Measurements from ENCODE around the gene CDH4.
"Not testable (repeated sequence)": the region's sequence is repeated elsewhere in the genome, so short reads cannot be mapped to it uniquely, and the experiment has no call there.

The CDH4 gene

DNA sequence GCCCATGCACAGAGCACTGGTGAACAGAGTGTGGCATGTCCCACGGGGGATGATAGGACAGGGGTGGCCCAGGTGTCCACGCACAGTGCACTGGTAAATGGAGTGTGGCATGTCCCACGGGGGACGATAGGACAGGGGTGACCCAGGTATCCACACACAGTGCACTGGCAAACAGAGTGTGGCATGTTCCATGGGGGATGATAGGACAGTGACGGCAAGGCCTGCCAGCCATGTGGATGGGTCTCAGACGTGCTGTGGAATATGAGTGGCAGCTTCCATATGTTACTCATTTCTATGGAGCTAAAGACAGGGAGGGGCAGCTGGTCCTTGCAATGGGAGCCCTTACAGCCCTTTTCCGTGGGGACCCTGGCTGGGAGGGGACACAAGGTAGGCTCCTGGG lies 168.7 kb downstream of the CDH4 start:
- no peak overlapping the region for H3K27ac ChIP-seq
- no peak for DNase-seq (ENCODE audit: low spot score)
- ChIA-PET CTCF (interaction anchor here (0.7 kb wide), 1 partner anchor 1106 kb away, joined by 3 read pairs; no protein-coding TSS in a partner anchor), POLR2A (ENCODE audit: low non-redundant PET) (no interaction called here)
- TF ChIP-seq, protein P1, sequence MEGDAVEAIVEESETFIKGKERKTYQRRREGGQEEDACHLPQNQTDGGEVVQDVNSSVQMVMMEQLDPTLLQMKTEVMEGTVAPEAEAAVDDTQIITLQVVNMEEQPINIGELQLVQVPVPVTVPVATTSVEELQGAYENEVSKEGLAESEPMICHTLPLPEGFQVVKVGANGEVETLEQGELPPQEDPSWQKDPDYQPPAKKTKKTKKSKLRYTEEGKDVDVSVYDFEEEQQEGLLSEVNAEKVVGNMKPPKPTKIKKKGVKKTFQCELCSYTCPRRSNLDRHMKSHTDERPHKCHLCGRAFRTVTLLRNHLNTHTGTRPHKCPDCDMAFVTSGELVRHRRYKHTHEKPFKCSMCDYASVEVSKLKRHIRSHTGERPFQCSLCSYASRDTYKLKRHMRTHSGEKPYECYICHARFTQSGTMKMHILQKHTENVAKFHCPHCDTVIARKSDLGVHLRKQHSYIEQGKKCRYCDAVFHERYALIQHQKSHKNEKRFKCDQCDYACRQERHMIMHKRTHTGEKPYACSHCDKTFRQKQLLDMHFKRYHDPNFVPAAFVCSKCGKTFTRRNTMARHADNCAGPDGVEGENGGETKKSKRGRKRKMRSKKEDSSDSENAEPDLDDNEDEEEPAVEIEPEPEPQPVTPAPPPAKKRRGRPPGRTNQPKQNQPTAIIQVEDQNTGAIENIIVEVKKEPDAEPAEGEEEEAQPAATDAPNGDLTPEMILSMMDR (conservative IDR thresholded peaks at IDR 0.05; ENCODE audit: low read depth) = no peak

DNA sequence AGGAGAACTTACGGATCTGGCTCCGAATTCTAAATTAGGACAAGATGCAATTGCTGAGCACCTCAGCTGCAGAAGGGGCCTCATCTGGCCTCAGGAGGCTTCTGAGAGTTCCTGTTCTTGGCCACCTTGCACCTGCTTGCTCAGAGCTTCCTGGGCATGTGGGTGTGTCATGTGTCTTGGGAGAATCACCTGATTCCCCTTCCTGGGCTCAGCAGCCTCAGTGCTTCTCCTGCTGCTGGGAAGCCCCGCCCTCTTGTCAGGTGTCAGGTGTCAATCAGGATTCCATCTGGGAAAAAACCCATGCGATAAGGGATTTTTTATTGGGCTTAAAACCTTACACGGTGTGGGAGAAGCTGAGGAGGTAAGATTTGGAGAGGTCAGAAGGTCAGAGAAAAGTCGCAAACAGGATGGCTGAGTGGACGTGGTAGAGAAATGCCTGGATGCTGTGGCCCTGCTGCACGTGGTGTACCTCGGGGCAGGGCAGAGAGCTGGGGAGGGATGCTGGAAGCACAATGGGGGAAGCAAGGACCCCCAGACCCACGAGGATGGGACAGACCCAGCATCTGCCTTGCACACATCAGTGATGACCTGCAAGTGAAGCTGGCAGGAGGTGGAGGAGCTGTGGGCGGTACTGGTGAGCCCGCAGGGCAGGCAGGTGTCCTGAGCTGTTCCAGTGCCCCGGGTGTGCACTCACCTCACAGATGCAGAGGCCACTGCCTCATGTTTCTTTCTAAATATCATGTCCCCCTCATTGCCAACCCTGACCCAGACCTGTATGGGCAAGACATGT lies 170.8 kb downstream of the CDH4 start:
- no peak for DNase-seq (ENCODE audit: low spot score)
- no peak overlapping the region for H3K27ac ChIP-seq
- TF ChIP-seq, protein P1 (conservative IDR thresholded peaks at IDR 0.05; ENCODE audit: low read depth) = no peak
- ChIA-PET POLR2A (ENCODE audit: low non-redundant PET) (no interaction called here), CTCF (no interaction called here)

DNA sequence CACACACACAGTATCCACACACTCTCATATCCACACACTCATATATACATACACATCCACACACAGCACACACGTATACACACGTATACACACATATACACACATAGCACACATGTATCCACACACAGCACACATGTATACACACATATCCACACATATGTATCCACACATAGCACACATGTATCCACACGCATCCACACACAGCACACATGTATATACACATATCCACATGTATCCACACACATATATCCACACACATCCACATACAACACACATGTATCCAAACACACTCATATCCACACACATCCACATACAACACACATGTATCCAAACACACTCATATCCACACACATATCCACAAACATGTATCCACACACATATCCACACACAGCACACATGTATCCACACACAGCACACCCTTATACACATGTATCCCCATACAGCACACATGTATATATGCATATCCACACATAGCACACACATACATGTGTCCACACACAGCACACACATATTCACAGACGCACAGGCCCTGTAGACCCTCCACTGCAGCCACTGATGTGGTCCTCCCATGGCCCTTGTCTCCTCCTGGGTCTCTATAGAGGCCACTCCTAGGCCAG lies 172.1 kb downstream of the CDH4 start:
- ChIA-PET POLR2A (ENCODE audit: low non-redundant PET) (no interaction called here), CTCF (interaction anchor here (0.7 kb wide), 1 partner anchor 66 kb away, joined by 6 read pairs; no protein-coding TSS in a partner anchor)
- no peak overlapping the region for H3K27ac ChIP-seq
- TF ChIP-seq, protein P1 (conservative IDR thresholded peaks at IDR 0.05; ENCODE audit: low read depth) = no peak
- no peak for DNase-seq (ENCODE audit: low spot score)

DNA sequence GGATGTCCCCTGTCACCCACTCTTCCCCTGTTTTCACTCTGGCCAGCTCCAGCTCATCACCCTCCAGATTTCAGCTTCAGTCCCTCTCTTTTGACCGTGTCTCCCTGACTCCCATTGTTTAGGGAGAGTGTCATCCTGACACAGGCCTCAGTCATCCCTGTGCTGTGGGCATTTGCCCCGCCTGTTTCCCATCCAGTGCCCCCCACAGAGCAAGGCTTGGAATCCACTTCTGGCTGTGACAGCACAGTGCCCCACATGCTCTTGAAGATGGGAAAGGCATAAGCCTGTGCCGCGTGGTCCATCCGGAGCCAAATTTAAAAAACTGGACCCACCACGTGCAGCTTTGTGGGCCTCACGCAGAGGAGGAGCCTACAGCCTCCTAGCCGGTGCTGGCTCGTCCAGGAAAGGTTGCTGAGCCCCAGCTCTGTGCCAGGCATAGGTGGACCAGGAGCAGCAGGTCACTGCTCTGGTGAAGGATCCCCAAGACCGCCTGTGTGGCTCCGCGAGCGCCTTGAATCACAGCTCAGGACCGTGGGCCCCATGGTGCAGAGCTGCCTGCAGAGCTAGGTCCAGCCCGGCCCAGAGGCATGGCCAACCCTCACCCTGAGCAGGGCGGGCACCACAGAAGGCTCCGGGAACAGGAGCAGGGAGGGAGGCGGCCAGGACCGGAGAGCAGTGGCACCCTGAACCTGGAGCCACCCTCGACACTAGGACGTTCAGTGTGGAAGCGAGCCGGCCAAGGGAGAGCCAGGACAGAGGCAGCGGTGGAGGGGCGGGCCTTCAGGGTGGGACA lies 172.8 kb downstream of the CDH4 start:
- ChIA-PET POLR2A (ENCODE audit: low non-redundant PET) (no interaction called here), CTCF (interaction anchor here (0.6 kb wide), 1 partner anchor 276 kb away, joined by 3 read pairs; no protein-coding TSS in a partner anchor)
- no peak for DNase-seq (ENCODE audit: low spot score)
- no peak overlapping the region for H3K27ac ChIP-seq
- TF ChIP-seq, protein P1 (conservative IDR thresholded peaks at IDR 0.05; ENCODE audit: low read depth) = no peak

DNA sequence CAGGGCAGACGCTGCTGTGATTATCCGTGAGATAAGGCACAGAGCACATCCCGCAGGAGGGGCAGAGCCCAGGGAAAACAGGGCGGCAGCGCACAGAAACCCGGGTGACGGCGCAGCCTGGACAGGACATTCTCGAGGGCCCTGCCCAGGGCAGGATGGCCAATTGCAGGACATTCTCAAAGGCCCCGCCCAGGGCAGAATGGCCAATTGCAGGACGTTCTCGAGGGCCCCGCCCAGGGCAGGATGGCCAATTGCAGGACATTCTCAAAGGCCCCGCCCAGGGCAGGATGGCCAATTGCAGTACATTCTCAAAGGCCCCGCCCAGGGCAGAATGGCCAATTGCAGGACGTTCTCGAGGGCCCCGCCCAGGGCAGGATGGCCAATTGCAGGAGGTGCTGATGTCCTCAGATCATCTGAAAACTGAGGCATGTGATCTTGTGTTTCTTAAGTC lies 173.5 kb downstream of the CDH4 start:
- H3K27ac ChIP-seq; CTCF ChIA-PET; DNase-seq (ENCODE audit: low spot score); POLR2A ChIA-PET (ENCODE audit: low non-redundant PET): not testable (repeated sequence)

DNA sequence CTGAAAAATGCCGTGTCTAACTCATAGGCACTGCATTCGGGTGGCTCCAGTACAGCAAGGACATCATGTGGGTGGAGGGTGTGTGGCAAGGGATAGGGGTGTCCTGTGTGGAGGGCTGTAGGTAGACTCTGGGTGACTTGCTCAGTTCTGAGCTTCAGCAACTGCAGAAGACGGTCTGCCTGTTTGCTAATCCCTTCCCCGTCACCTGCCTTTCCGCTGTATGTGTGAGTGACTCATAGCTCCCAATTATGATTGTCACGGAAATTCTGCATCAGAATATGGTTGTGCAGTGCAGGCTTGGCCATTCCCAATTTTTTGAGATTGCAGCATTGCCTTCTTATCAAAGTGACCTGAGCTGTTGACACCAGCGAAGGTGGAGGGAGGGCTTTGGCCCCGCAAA lies 174.3 kb downstream of the CDH4 start:
- TF ChIP-seq, protein P1 (conservative IDR thresholded peaks at IDR 0.05; ENCODE audit: low read depth) = no peak
- peak; percentile 62 for DNase-seq (ENCODE audit: low spot score)
- CTCF ChIA-PET = interaction anchor here (0.5 kb wide), 1 partner anchor 11 kb away, joined by 5 read pairs; no protein-coding TSS in a partner anchor
- H3K27ac ChIP-seq = no peak overlapping the region
- POLR2A ChIA-PET (ENCODE audit: low non-redundant PET) = interaction anchor here (0.6 kb wide), 1 partner anchor 133 kb away, joined by 7 read pairs; no protein-coding TSS in a partner anchor
